HEK293 (cell line): ENCODE measurements around the gene ACTL8.

Source experiments
- CTCF ChIA-PET: fragments of 350-600 bp; formaldehyde crosslinking; extraction: SDS; loops from one replicate; lab custom pipeline; 2021; ENCODE audit warnings: antibody characterized with exemption; lab: Yijun Ruan, JAX
- POLR2A ChIA-PET: fragments of 300-600 bp; formaldehyde crosslinking; extraction: SDS; loops from one replicate; lab custom pipeline; 2020; ENCODE audit warnings: antibody characterized with exemption, inconsistent platforms; lab: Yijun Ruan, JAX
- H3K27ac ChIP-seq: fragments of 200-500 bp; sonication (Bioruptor generic); 2 replicates; pipeline ENCODE4 v1.5.1; 2014; ENCODE audit warnings: low read depth, low read length, control low read depth, inconsistent platforms; ENCODE audit errors: extremely low read depth
- H3K36me3 ChIP-seq, 2 experiments: fragments of 200-500 bp in 1 of 2; sonication (Bioruptor generic) in 1 of 2; 1 replicate in 1 of 2; 2 replicates in 1 of 2; pipeline ENCODE4 v1.5.1; 2014 to 2017; ENCODE audit warnings: inconsistent platforms in 2 of 2, low read length in 2 of 2; ENCODE audit not compliant: control insufficient read depth in 2 of 2, insufficient read depth in 1 of 2
- H3K4me1 ChIP-seq: fragments of 200-500 bp; sonication (Bioruptor generic); 2 replicates; pipeline ENCODE4 v1.5.1; 2014; ENCODE audit warnings: mild to moderate bottlenecking, low read length, inconsistent platforms; ENCODE audit not compliant: control insufficient read depth, insufficient read depth
- H3K4me3 ChIP-seq: 2 replicates; pipeline ENCODE4 v1.5.1; 2011; ENCODE audit warnings: low read depth, mild to moderate bottlenecking, control low read depth, low read length, moderate library complexity
- H3K9me3 ChIP-seq: fragments of 200-500 bp; sonication (Bioruptor generic); 2 replicates; pipeline ENCODE4 v1.5.1; 2014; ENCODE audit warnings: low read depth, low read length, inconsistent platforms; ENCODE audit not compliant: control insufficient read depth, insufficient read depth
- GLIS1 ChIP-seq: fragments of 450-650 bp; formaldehyde crosslinking; IDR thresholded peaks from 2 replicates; pipeline ENCODE4 v1.5.1; 2016; ENCODE audit warnings: missing biosample characterization, missing genetic modification characterization
- MZF1 ChIP-seq: fragments of 450-650 bp; formaldehyde crosslinking; IDR thresholded peaks from 2 replicates; pipeline ENCODE4 v1.5.1; 2017; ENCODE audit warnings: missing biosample characterization, missing genetic modification characterization, borderline replicate concordance
- TSHZ1 ChIP-seq: fragments of 450-650 bp; formaldehyde crosslinking; IDR thresholded peaks from 2 replicates; pipeline ENCODE4 v1.5.1; 2016; ENCODE audit warnings: missing biosample characterization, missing genetic modification characterization, borderline replicate concordance
- YY1 ChIP-seq: fragments of 450-650 bp; formaldehyde crosslinking; IDR thresholded peaks from 2 replicates; pipeline ENCODE4 v1.5.1; 2018; ENCODE audit warnings: missing biosample characterization, missing genetic modification characterization
- ZBTB1 ChIP-seq: fragments of 450-650 bp; formaldehyde crosslinking; IDR thresholded peaks from 2 replicates; pipeline ENCODE4 v1.5.1; 2016; ENCODE audit warnings: missing biosample characterization, missing genetic modification characterization
- ZFHX2 ChIP-seq: fragments of 450-650 bp; formaldehyde crosslinking; conservative IDR thresholded peaks from 2 replicates; pipeline ENCODE4 v1.5.1; 2016; ENCODE audit warnings: missing biosample characterization, missing genetic modification characterization
- ZFP3 ChIP-seq: fragments of 450-650 bp; formaldehyde crosslinking; IDR thresholded peaks from 2 replicates; pipeline ENCODE4 v1.5.1; 2016; ENCODE audit warnings: low read depth, missing biosample characterization, missing genetic modification characterization
- ZIC2 ChIP-seq: fragments of 450-650 bp; formaldehyde crosslinking; IDR thresholded peaks from 2 replicates; pipeline ENCODE4 v1.5.1; 2016; ENCODE audit warnings: missing biosample characterization, missing genetic modification characterization
- ZNF10 ChIP-seq: fragments of 450-650 bp; formaldehyde crosslinking; IDR thresholded peaks from 2 replicates; pipeline ENCODE4 v1.5.1; 2017; ENCODE audit warnings: missing biosample characterization, missing genetic modification characterization
- ZNF214 ChIP-seq: fragments of 450-650 bp; formaldehyde crosslinking; IDR thresholded peaks from 2 replicates; pipeline ENCODE4 v1.5.1; 2017; ENCODE audit warnings: missing biosample characterization, mild to moderate bottlenecking, missing genetic modification characterization, borderline replicate concordance
- ZNF292 ChIP-seq: fragments of 450-650 bp; formaldehyde crosslinking; IDR thresholded peaks from 2 replicates; pipeline ENCODE4 v1.5.1; 2016; ENCODE audit warnings: low read depth, missing biosample characterization, missing genetic modification characterization, borderline replicate concordance
- ZNF521 ChIP-seq: fragments of 450-650 bp; formaldehyde crosslinking; IDR thresholded peaks from 2 replicates; pipeline ENCODE4 v1.5.1; 2017; ENCODE audit warnings: missing biosample characterization, mild to moderate bottlenecking, missing genetic modification characterization
- ZNF544 ChIP-seq: fragments of 450-650 bp; formaldehyde crosslinking; IDR thresholded peaks from 2 replicates; pipeline ENCODE4 v1.5.0; 2017; ENCODE audit warnings: missing biosample characterization, missing genetic modification characterization
- ZNF610 ChIP-seq: fragments of 450-650 bp; formaldehyde crosslinking; IDR thresholded peaks from 2 replicates; pipeline ENCODE4 v1.5.1; 2016; ENCODE audit warnings: missing biosample characterization, missing genetic modification characterization, borderline replicate concordance
- ZNF645 ChIP-seq: fragments of 450-650 bp; formaldehyde crosslinking; IDR thresholded peaks from 2 replicates; pipeline ENCODE4; 2016; ENCODE audit warnings: missing biosample characterization, missing genetic modification characterization
- ZNF660 ChIP-seq: fragments of 450-650 bp; IDR thresholded peaks from 2 replicates; pipeline ENCODE4 v1.5.1; 2018; ENCODE audit warnings: missing biosample characterization, mild to moderate bottlenecking, missing genetic modification characterization
- ZNF701 ChIP-seq: fragments of 450-650 bp; formaldehyde crosslinking; IDR thresholded peaks from 2 replicates; pipeline ENCODE4 v1.5.1; 2016; ENCODE audit warnings: missing biosample characterization, missing genetic modification characterization
- ZNF768 ChIP-seq: fragments of 450-650 bp; formaldehyde crosslinking; IDR thresholded peaks from 2 replicates; pipeline ENCODE4 v1.5.1; 2018; ENCODE audit warnings: missing biosample characterization, mild to moderate bottlenecking, missing genetic modification characterization
- ZNF791 ChIP-seq: fragments of 450-650 bp; formaldehyde crosslinking; IDR thresholded peaks from 2 replicates; pipeline ENCODE4 v1.5.1; 2016; ENCODE audit warnings: missing biosample characterization, missing genetic modification characterization
- TF ChIP-seq, protein P1 (sequence below): fragments of 450-650 bp; formaldehyde crosslinking; IDR thresholded peaks from 2 replicates; pipeline ENCODE4 v1.5.1; 2017; ENCODE audit warnings: missing biosample characterization, missing genetic modification characterization
- TF ChIP-seq, protein P2 (sequence below): fragments of 450-650 bp; formaldehyde crosslinking; IDR thresholded peaks from 2 replicates; pipeline ENCODE4 v1.5.1; 2016; ENCODE audit warnings: missing biosample characterization, missing genetic modification characterization
- TF ChIP-seq, protein P3 (sequence below): fragments of 450-650 bp; formaldehyde crosslinking; IDR thresholded peaks from 2 replicates; pipeline ENCODE4 v1.5.1; 2016; ENCODE audit warnings: missing biosample characterization, missing genetic modification characterization
- TF ChIP-seq, protein P4 (sequence below): fragments of 450-650 bp; formaldehyde crosslinking; IDR thresholded peaks from 2 replicates; pipeline ENCODE4 v1.5.1; 2016; ENCODE audit warnings: missing biosample characterization, missing genetic modification characterization

Gene ACTL8

GRCh38 chr1:17735793-17736192 lies 19.3 kb upstream of the ACTL8 start:
- Histone ChIP-seq H3K27ac (no peak overlapping the region), H3K36me3 (no peaks in the 10 kb centered on the region), H3K9me3 (no peaks in the 10 kb centered on the region), H3K4me3 (no peak overlapping the region), H3K4me1 (no peaks in the 10 kb centered on the region)
- ChIA-PET POLR2A (no interaction called here), CTCF (no interaction called here)
- TF ChIP-seq ZNF791 (tag by site-specific recombination) (no peak), ZNF214 (no peak), ZNF701 (no peak), ZNF645 (tag by site-specific recombination) (no peak), TSHZ1 (no peak), GLIS1 (tag by site-specific recombination) (no peak), ZBTB1 (tag by site-specific recombination) (no peak), ZNF768 (tag by site-specific recombination) (no peak), ZIC2 (tag by site-specific recombination) (no peak), ZNF292 (tag by site-specific recombination) (no peak), ZFHX2 (tag by site-specific recombination) (no peak)
- TF ChIP-seq, protein P1, sequence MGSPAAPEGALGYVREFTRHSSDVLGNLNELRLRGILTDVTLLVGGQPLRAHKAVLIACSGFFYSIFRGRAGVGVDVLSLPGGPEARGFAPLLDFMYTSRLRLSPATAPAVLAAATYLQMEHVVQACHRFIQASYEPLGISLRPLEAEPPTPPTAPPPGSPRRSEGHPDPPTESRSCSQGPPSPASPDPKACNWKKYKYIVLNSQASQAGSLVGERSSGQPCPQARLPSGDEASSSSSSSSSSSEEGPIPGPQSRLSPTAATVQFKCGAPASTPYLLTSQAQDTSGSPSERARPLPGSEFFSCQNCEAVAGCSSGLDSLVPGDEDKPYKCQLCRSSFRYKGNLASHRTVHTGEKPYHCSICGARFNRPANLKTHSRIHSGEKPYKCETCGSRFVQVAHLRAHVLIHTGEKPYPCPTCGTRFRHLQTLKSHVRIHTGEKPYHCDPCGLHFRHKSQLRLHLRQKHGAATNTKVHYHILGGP (tag by site-specific recombination): no peak

DNA sequence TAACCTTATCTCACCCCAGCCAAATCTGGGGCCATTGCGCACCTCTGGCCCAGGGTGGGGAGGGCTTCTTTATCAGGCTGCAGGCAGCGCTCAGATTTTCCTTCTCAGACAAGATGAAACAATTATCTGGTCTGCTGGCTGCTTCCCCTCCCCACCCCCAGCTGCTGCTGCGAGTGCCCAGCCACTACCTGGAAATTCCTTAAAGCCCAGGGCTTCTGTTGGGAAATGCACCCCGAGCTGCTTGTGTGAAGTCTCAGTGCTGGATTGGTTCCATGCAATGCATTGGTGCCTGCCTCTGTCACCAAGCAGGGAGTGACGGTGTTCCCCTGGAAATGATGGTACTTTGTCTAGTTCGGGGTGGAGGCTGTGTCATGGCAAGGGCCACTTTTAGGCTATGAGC lies 18.5 kb upstream of the ACTL8 start:
- CTCF ChIA-PET: interaction anchor here (0.6 kb wide), 1 partner anchor 685 kb away, joined by 3 read pairs; no protein-coding TSS in a partner anchor
- Histone ChIP-seq H3K27ac (no peak overlapping the region), H3K36me3 (no peaks in the 10 kb centered on the region), H3K4me1 (no peaks in the 10 kb centered on the region), H3K9me3 (no peaks in the 10 kb centered on the region), H3K4me3 (no peak overlapping the region)
- POLR2A ChIA-PET: no interaction called here
- TF ChIP-seq ZNF521: no peak
- TF ChIP-seq YY1 (tag by site-specific recombination): no peak
- TF ChIP-seq ZNF610 (tag by site-specific recombination): no peak
- TF ChIP-seq, protein P2, sequence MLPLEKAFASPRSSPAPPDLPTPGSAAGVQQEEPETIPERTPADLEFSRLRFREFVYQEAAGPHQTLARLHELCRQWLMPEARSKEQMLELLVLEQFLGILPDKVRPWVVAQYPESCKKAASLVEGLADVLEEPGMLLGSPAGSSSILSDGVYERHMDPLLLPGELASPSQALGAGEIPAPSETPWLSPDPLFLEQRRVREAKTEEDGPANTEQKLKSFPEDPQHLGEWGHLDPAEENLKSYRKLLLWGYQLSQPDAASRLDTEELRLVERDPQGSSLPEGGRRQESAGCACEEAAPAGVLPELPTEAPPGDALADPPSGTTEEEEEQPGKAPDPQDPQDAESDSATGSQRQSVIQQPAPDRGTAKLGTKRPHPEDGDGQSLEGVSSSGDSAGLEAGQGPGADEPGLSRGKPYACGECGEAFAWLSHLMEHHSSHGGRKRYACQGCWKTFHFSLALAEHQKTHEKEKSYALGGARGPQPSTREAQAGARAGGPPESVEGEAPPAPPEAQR: no peak
- TF ChIP-seq ZNF10 (tag by site-specific recombination): no peak
- no peak for TF ChIP-seq ZFP3 (tag by site-specific recombination)
- TF ChIP-seq, protein P3, sequence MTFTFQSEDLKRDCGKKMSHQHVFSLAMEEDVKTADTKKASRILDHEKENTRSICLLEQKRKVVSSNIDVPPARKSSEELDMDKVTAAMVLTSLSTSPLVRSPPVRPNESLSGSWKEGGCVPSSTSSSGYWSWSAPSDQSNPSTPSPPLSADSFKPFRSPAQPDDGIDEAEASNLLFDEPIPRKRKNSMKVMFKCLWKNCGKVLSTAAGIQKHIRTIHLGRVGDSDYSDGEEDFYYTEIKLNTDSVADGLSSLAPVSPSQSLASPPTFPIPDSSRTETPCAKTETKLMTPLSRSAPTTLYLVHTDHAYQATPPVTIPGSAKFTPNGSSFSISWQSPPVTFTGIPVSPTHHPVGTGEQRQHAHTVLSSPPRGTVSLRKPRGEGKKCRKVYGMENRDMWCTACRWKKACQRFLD (tag by site-specific recombination): no peak
- TF ChIP-seq MZF1 (tag by site-specific recombination): no peak
- no peak for TF ChIP-seq ZNF660 (tag by site-specific recombination)
- no peak for TF ChIP-seq ZNF544 (tag by site-specific recombination)
- TF ChIP-seq, protein P4, sequence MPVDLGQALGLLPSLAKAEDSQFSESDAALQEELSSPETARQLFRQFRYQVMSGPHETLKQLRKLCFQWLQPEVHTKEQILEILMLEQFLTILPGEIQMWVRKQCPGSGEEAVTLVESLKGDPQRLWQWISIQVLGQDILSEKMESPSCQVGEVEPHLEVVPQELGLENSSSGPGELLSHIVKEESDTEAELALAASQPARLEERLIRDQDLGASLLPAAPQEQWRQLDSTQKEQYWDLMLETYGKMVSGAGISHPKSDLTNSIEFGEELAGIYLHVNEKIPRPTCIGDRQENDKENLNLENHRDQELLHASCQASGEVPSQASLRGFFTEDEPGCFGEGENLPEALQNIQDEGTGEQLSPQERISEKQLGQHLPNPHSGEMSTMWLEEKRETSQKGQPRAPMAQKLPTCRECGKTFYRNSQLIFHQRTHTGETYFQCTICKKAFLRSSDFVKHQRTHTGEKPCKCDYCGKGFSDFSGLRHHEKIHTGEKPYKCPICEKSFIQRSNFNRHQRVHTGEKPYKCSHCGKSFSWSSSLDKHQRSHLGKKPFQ (tag by site-specific recombination): no peak
